HCT116 (cell line): ENCODE results near the gene ITGBL1. TPM values are rescaled to one million over a fixed set of nuclear protein-coding genes. Genes with fewer than 3 reads are reported as not detected.

ENCODE experiments used
- ATAC-seq: fragments of 200-7000 bp; cut with Tn5 transposase; 2 replicates; pipeline ENCODE4 v1.9.1; 2020; ENCODE audit warnings: mild to moderate bottlenecking, moderate library complexity
- BruUV-seq: library from RNA; stranded (reverse); fragments of 400-500 nt; replicated peaks from 2 replicates; lab custom pipeline; 2021; lab: Mats Ljungman, UMichigan
- CTCF ChIA-PET: fragments of 300-600 bp; sonication (Branson Sonifier 250); formaldehyde crosslinking; loops from one replicate; lab custom pipeline; 2021; ENCODE audit warnings: antibody characterized with exemption; lab: Charles Lee
- POLR2A ChIA-PET: fragments of 300-600, 350-600 bp; sonication (Branson Sonifier 250); formaldehyde crosslinking; loops from one replicate; lab custom pipeline; 2021; ENCODE audit warnings: antibody characterized with exemption; lab: Charles Lee
- RAD21 ChIA-PET, 2 experiments: fragments of 300-600 bp; sonication (Branson Sonifier 250); formaldehyde crosslinking; loops; one replicate each; lab custom pipeline; 2023; ENCODE audit warnings: low total read pairs in 2 of 2; ENCODE audit not compliant: uncharacterized antibody in 2 of 2, unreplicated experiment in 2 of 2, low non-redundant PET in 1 of 2; lab: Charles Lee
- DNase-seq: peaks from one replicate; pipeline ENCODE4 v3.0.0-alpha.2; 2010; ENCODE audit warnings: low read depth, low spot score
- H2AFZ ChIP-seq: fragments of 200-600 bp; shearing (Covaris generic), sonication (generic); 2 replicates; pipeline ENCODE4 v1.6.1; 2017; ENCODE audit warnings: low read depth, mixed run types, mixed read lengths, antibody characterized with exemption, low read length; ENCODE audit not compliant: poor library complexity, severe bottlenecking
- H3K27ac ChIP-seq: 2 replicates; pipeline ENCODE4 v1.5.1; 2012; ENCODE audit warnings: low read depth, low read length
- H3K27me3 ChIP-seq: fragments of 200-600 bp; sonication (generic); 2 replicates; pipeline ENCODE4 v1.6.1; 2016; ENCODE audit warnings: mixed run types, low read length, mixed read lengths; ENCODE audit not compliant: insufficient read depth
- H3K36me3 ChIP-seq, 2 experiments: fragments of 200-500 bp in 1 of 2; fragments of 200-600 bp in 1 of 2; sonication (Bioruptor generic) in 1 of 2; sonication (generic) in 1 of 2; 2 replicates each; pipeline versions ENCODE4 v1.5.1 to v1.6.1; 2014 to 2016; ENCODE audit warnings: low read length in 2 of 2, inconsistent platforms in 1 of 2, mixed read lengths in 1 of 2, mixed run types in 1 of 2; ENCODE audit not compliant: insufficient read depth in 2 of 2, control insufficient read depth in 1 of 2
- H3K4me1 ChIP-seq, 2 experiments: fragments of 200-600 bp in 1 of 2; sonication (generic) in 1 of 2; 2 replicates each; pipeline versions ENCODE4 v1.5.1 to v1.6.1; 2012 to 2017; ENCODE audit warnings: low read length in 2 of 2, inconsistent platforms in 1 of 2, mild to moderate bottlenecking in 1 of 2, mixed read lengths in 1 of 2, mixed run types in 1 of 2, moderate library complexity in 1 of 2; ENCODE audit not compliant: insufficient read depth in 2 of 2, control insufficient read depth in 1 of 2
- H3K4me2 ChIP-seq: fragments of 200-600 bp; sonication (generic); 2 replicates; pipeline ENCODE4 v1.6.1; 2017; ENCODE audit warnings: mixed run types, low read length, mixed read lengths
- H3K4me3 ChIP-seq, 2 experiments: fragments of 200-600 bp in 1 of 2; sonication (generic) in 1 of 2; replicated peaks in 1 of 2; 2 replicates each; pipeline ENCODE4 v1.5.1; 2011 to 2016; ENCODE audit warnings: low read length in 2 of 2, control low read depth in 1 of 2, low read depth in 1 of 2, mild to moderate bottlenecking in 1 of 2, mixed read lengths in 1 of 2, mixed run types in 1 of 2
- H3K79me2 ChIP-seq: fragments of 200-600 bp; sonication (generic); 2 replicates; pipeline ENCODE4 v1.6.1; 2017; ENCODE audit warnings: mild to moderate bottlenecking, mixed run types, low read length, moderate library complexity, mixed read lengths; ENCODE audit not compliant: insufficient read depth
- H3K9ac ChIP-seq: fragments of 200-600 bp; sonication (generic); 2 replicates; pipeline ENCODE4 v1.6.1; 2016; ENCODE audit warnings: low read length, mixed read lengths
- H3K9me2 ChIP-seq: fragments of 200-600 bp; sonication (generic), shearing (Covaris generic); 2 replicates; pipeline ENCODE4 v1.6.1; 2017; ENCODE audit warnings: mixed run types, mild to moderate bottlenecking, moderate library complexity; ENCODE audit not compliant: insufficient read depth
- H3K9me3 ChIP-seq, 2 experiments: fragments of 200-500 bp in 1 of 2; fragments of 200-600 bp in 1 of 2; sonication (Bioruptor generic) in 1 of 2; sonication (generic) in 1 of 2; 2 replicates each; pipeline ENCODE4 v1.6.1; 2014 to 2017; ENCODE audit warnings: low read length in 2 of 2, mixed read lengths in 2 of 2, inconsistent platforms in 1 of 2, low read depth in 1 of 2, mild to moderate bottlenecking in 1 of 2, mixed run types in 1 of 2, moderate library complexity in 1 of 2; ENCODE audit not compliant: control insufficient read depth in 1 of 2, insufficient read depth in 1 of 2
- H4K20me1 ChIP-seq: fragments of 200-600 bp; sonication (generic), shearing (Covaris generic); 2 replicates; pipeline ENCODE4 v1.6.1; 2017; ENCODE audit warnings: mixed run types, mild to moderate bottlenecking, moderate library complexity; ENCODE audit not compliant: insufficient read depth
- CEBPB ChIP-seq: IDR thresholded peaks from 2 replicates; pipeline ENCODE4 v1.6.1; 2012; ENCODE audit warnings: low read depth
- CTCF ChIP-seq, 3 experiments: fragments of 200-600 bp in 1 of 3; sonication (generic) in 1 of 3; IDR thresholded peaks in 2 of 3; conservative IDR thresholded peaks in 1 of 3; 2 replicates each; pipeline ENCODE4 v1.5.1; 2012 to 2017; ENCODE audit warnings: low read depth in 2 of 3, low read length in 2 of 3, antibody characterized with exemption in 1 of 3, borderline replicate concordance in 1 of 3, control low read depth in 1 of 3, mild to moderate bottlenecking in 1 of 3, mixed read lengths in 1 of 3, mixed run types in 1 of 3, moderate library complexity in 1 of 3; ENCODE audit not compliant: insufficient read depth in 1 of 3
- FOSL1 ChIP-seq: IDR thresholded peaks from 2 replicates; pipeline ENCODE4 v1.6.1; 2012; ENCODE audit warnings: low read depth
- JUND ChIP-seq: IDR thresholded peaks from 2 replicates; pipeline ENCODE4 v1.6.1; 2012
- RAD21 ChIP-seq: IDR thresholded peaks from 2 replicates; pipeline ENCODE4 v1.6.1; 2012; ENCODE audit warnings: low read depth, mild to moderate bottlenecking
- SP1 ChIP-seq: IDR thresholded peaks from 2 replicates; pipeline ENCODE4 v1.6.1; 2012; ENCODE audit warnings: low read depth
- TCF7L2 ChIP-seq: IDR thresholded peaks from 2 replicates; pipeline ENCODE4 v1.7.0; 2011; ENCODE audit warnings: borderline replicate concordance, inconsistent platforms; ENCODE audit not compliant: insufficient read depth, insufficient read length; ENCODE audit errors: extremely low read depth
- YY1 ChIP-seq: IDR thresholded peaks from 2 replicates; pipeline ENCODE4 v1.6.1; 2011; ENCODE audit warnings: low read length, low read depth, moderate library complexity, mild to moderate bottlenecking; ENCODE audit not compliant: insufficient replicate concordance; ENCODE audit errors: extremely low read depth
- ZNF274 ChIP-seq: fragments of 200-500 bp; sonication (Bioruptor generic); IDR thresholded peaks from 2 replicates; pipeline ENCODE4 v1.6.1; 2014; ENCODE audit warnings: mild to moderate bottlenecking, low read depth, low read length, inconsistent platforms
- intact Hi-C: fragments of 100-400 bp; cut with micrococcal nuclease; formaldehyde crosslinking; loops from 2 replicates; pipeline ENCODE4 v1.10.0; 2022
- total RNA-seq: library from RNA; stranded (reverse); gene quantifications from one replicate; pipeline ENCODE4 v1.2.1, GENCODE V29; 2021; ENCODE audit not compliant: unreplicated experiment
- TF ChIP-seq, protein P1 (sequence below): IDR thresholded peaks from 2 replicates; pipeline ENCODE4 v1.6.1; 2012
- TF ChIP-seq, protein P2 (sequence below): IDR thresholded peaks from 2 replicates; pipeline ENCODE4 v1.6.1; 2012

The ITGBL1 gene
- total RNA-seq, 1 experiment from 2014 or later, result 0.66 TPM

DNA sequence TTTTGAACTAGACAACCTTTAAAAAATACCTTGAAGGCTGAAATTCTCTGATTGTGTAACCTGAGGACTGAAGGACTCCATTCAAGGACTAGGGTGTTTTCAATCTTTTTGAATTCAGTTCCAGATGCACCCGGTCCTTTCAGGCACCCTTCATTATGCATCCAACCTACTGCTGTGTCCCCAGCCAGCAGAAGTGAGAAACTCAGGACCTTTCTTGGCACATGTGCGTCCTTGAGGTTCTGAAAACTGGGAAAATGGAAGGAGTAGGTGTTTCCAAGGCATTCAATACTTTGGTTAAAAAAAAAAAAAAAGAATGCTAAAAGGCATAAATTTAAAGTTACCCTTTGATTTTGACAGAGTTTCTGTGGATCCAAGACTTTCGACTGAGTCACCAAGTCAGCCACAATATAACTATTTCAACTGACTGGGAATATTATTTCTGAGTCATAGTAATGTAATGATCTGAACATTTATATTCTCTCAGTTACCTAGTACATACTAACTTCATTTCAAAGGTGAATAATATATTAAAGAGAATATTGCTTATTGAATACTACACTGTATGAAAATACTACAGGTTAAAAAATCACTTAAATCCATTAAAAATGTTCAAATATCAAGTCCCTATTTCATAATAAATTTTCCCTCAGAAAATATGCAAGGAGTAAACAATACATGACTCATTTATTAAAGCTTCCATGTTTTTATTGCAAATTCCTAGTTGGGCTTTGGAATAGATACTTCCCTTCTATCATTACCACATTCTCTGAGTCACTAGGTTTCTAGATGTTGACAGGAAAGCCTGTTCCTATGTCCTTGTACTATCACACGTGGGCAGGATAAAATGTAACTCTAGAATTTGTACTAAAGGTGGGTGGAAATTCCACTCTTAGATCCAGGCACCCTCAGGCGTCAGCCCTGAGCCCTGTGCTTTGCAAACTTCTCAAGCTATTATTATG lies 2.4 kb upstream of the ITGBL1 start:
- Histone ChIP-seq H3K9ac (peak overlapping the region; percentile 44), H3K79me2 (no peaks in the 10 kb centered on the region), H3K27me3 (no peaks in the 10 kb centered on the region), H3K9me2 (no peaks in the 10 kb centered on the region), H3K4me1 (peaks cover 13 to 34% of the 10 kb centered on the region in 2 experiments; a peak in 3 of 4 replicates), H3K9me3 (peaks cover 0 to 9% of the 10 kb centered on the region in 2 experiments; a peak in 2 of 4 replicates)
- no TSS peak for BruUV-seq
- intact Hi-C loops, result no loop called here
- TF ChIP-seq, protein P1, sequence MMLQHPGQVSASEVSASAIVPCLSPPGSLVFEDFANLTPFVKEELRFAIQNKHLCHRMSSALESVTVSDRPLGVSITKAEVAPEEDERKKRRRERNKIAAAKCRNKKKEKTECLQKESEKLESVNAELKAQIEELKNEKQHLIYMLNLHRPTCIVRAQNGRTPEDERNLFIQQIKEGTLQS, result no peak
- TF ChIP-seq CTCF (IDR thresholded peaks at IDR 0.05 in 2 of 3, conservative IDR thresholded peaks at IDR 0.05 in 1 of 3; ENCODE audit: borderline replicate concordance in 1 of 3, insufficient read depth in 1 of 3, low read depth in 2 of 3, low read length in 2 of 3) (no peak), TCF7L2 (no peak), YY1 (no peak), FOSL1 (peak; percentile 50; the same call in 1 of the 2 replicates), ZNF274 (no peak), RAD21 (no peak), SP1 (no peak), CEBPB (peak; percentile 29; the same call in 1 of the 2 replicates), JUND (peak; percentile 16; the same call in 1 of the 2 replicates)
- TF ChIP-seq, protein P2, sequence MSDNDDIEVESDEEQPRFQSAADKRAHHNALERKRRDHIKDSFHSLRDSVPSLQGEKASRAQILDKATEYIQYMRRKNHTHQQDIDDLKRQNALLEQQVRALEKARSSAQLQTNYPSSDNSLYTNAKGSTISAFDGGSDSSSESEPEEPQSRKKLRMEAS, result peak; percentile 37; the same call in 1 of the 2 replicates
- TF ChIP-seq, all 23 proteins: peak for 4
- CTCF ChIA-PET, result interaction anchor here (0.6 kb wide), 1 partner anchor 1102 kb away, joined by 4 read pairs; no protein-coding TSS in a partner anchor
- RAD21 ChIA-PET, result no interaction called here
- Histone ChIP-seq H3K36me3 (no peaks in the 10 kb centered on the region), H3K27ac (peak overlapping the region; percentile 79), H3K4me3 (no peak overlapping the region), H3K4me2 (peak overlapping the region; percentile 32), H2AFZ (no peak overlapping the region), H4K20me1 (no peaks in the 10 kb centered on the region)
- ATAC-seq (peak; percentile 73), DNase-seq (peak; percentile 42)
- POLR2A ChIA-PET, result no interaction called here
